GM18909 (cell line): ENCODE measurements around the gene SACM1L.

ENCODE experiments used
- ATAC-seq: cut with Tn5 transposase; IDR thresholded peaks from one replicate; pipeline ENCODE4 v1.9.1; 2021; ENCODE audit warnings: mild to moderate bottlenecking; ENCODE audit not compliant: unreplicated experiment, poor library complexity

Gene SACM1L

GRCh38 chr3:45761831-45762230, 72.6 kb downstream of the SACM1L start:
- ATAC-seq, result no peak

DNA sequence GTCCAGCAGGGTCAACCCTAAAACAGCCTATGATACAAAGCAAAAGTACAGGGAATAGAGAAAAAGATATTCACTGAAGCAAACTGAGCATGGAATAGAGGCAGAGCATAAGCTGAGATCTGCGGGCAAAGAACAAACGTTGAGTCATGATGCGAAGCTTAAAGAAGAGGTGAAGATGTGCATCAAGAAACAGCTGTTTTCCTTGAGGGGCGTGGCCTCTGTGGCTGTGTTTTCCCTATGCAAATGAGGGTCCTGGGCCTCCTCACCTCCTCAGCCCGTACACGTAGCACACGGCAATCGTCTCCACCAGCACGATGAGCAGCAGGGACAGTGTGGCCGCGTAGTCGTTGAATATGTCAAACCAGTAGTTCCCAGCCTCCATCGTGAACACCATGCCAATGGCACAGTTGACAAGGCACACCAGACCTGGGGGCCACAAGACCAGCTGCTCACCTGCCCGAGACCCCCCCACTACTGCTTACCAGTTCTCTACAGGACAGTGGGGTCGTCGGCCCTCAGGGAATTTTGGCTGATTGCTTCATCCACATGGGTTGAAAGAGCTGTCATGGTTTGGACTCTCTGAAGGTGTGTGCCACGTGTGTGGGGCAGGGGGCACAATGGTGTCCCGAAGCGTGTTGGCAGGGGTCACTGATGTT, 73.6 kb downstream of the SACM1L start:
- no peak for ATAC-seq

- ATAC-seq, result no peak
Measured at GRCh38 chr3:45763303-45763675, 74.1 kb downstream of the SACM1L start.

DNA sequence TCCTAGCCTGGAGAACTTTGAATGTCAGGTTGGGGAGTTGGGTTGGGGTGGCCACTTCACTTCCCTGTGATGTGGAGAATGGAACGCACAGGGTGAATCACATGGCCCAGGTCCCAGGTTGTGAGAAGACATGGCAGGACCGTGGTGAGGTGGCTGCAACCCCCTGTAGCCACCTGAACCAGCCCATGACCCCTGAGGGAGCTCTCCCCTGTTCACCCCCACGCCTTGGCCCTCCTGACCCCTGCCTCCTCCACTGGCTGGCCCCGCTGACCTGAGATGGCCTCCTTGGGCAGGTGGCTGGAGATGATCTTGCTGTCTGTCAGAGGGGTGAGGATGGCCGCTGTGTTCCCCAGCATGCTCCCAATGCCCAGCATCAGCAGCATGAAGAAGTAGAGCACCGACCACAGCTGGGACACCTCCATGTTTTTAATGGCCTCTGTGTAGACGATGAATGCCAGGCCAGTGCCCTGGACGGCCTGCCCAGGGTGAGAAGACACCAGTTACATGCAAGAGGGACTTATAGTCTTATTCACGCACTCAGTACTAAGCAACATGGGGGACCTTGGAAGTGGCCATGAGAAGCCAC, 76.2 kb downstream of the SACM1L start:
- no peak for ATAC-seq

DNA sequence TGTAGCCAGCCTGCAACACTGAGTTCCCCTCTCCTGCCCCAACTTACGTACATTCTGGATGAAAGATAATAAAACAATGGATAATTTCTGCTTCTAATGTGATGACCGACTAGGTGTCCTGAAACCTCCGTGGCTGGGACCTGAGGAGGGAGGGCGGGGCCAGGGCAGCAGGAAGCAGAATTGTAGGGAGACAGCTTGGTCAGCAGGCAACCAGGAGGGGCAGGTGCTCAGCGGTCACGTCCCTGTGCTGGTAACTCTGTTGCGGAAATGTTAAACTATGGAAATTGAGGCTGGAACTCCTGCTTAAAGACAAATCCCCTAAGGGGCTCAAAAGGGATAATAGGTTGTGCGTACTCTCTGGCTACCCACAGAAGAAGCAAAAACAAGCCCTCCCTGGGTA, 76.8 kb downstream of the SACM1L start:
- no peak for ATAC-seq

GRCh38 chr3:45771166-45771775, 82.1 kb downstream of the SACM1L start:
- no peak for ATAC-seq

GRCh38 chr3:45771831-45772230, 82.6 kb downstream of the SACM1L start:
- ATAC-seq, result no peak

DNA sequence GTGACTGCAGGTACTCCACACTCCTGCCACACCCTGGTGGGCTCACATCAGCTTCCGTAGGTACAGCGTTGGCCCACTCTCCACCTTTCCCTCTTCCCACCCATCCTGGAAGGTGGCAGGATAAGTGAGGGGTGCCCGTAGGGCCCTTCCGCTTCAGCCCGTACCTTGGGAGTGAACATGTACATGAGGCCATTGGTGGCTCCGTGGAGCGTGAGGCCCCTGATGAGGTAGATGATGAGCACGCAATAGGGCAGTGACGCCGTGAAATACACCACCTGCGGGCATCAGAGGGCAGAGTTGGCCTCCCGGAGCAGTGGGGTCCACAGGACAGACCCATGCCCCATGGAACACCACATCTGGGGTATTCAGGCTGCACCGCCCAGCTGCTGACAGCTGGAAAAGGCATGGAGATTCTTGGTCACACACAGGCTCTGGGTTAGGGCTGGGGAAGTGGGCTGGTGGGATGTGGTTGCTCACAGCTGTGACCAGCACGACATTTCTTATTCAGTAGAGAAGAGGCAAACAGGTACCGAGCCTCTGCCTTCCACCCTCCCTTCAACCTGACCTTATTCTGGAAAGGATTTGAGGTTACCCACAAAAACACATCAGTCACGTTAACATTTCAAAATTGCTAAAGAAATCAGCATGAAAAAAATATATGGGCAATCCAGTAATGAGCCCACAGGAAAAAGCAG, 83.3 kb downstream of the SACM1L start:
- no peak for ATAC-seq

- no peak for ATAC-seq
Measured at GRCh38 chr3:45773072-45773471, 83.9 kb downstream of the SACM1L start.

GRCh38 chr3:45773714-45774449, 84.7 kb downstream of the SACM1L start:
- no peak for ATAC-seq

DNA sequence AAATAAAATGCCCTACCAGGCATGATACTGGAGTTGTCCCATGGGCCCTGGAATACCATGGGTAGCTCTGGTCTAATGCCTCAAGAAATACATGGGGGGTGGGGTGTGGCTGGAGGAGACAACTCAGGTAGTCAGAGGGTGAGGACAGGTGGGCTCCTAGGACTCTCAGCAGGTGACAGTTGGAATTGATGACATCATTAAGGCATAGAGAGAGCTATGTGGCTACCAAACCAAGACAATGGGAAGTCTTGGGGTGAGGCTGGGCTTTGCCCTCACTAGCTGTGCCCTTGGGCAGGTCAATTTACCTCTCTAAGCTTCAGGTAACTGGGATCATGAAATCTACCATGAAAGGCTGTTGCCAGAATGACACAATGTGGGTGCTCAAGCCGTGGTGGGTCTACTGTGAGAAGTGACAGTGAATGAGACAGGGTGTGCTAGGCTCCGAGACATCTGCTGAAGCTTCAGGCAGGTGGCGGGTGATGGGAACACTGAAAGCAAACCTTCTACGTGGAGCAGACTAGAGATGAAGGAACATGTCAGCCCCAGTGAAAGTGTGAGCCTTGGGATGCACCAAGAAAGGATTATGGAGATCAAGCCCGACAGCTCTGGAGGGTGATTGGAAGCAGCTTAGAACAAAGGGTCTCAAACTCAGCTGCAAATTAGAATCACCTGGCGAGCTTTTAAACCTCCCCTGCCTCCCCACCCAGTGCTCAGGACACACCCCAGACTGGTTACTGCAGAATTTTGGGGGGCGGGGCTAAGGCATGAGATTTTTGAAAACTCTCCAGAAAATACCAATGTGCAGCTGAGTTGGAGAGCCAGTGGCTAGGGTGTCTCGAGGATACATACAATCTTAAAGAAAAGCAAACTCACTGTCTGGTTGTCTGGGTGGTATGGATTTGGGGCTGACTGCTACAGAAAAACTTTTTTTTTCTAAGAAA, 85.7 kb downstream of the SACM1L start:
- no peak for ATAC-seq

DNA sequence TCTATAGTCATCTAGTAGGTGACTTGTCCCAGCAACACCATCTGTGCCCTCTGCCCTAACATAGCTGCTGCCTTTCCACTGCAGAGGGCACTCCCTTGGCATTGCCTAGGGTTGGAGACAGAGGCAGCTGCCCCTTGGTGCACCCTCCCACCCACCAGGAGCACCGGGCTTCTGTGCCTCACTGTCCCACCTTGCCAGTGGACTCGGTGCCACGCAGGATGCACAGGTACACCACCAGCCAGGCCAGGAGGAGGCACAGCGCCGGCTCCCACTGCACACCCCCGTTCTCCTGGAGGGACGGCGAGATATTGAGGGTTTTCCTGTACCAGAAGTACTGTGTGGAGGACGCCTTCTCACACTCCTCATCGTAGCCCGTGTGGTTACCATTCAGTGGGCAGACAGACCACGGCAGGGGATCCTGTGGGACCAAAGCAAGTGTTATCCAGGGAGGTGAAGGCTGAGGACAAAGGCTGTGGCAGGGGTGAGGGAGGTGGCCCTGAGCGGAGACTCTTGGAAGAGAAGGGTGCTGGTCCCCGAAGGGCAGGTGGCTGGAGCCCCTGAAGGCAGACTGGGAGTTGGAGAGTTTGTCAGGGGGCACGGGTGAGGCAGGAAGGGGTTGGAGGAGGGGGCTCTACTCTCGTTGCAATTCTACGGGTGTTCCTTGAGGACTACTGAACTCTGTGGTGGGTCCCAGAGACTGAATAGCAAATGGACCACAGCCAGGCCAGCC, 86.5 kb downstream of the SACM1L start:
- no peak for ATAC-seq

DNA sequence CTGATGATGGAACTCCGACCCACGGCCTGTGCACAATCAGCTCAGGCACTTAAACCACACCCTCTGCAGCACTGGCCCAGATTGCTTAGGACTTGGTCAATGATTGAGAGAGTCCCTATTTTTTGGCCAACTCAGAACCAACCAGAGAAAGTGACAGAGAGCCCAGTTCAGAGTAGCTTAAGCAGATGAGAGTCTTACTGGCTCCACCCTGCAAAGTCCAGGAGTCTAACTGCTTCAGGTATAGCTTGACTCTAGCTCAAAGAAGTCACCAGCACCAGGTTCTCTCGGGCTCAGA, 87.1 kb downstream of the SACM1L start:
- ATAC-seq, result no peak

DNA sequence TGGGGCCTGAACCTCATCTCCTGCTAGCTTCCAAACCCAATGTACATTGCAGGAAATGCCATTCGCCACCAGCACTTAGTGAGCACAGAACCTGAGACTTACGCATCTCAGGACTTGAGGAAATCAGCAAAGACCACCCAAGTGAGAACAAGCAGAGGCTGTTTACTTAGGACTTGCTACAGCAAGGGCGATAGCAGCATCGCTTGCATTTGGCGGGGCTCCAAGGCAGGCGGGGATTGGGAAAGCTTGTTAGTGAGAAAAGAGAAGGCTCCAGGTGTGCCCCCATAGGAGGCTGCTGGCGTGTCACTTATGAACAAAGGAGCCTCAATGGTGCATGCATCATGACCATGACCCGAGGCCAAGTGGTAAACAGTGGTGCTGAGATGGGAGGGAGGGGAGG, 87.4 kb downstream of the SACM1L start:
- no peak for ATAC-seq

- no peak for ATAC-seq
Measured at GRCh38 chr3:45777111-45777745, 88.0 kb downstream of the SACM1L start.

GRCh38 chr3:45777746-45778386, 88.7 kb downstream of the SACM1L start:
- no peak for ATAC-seq

- ATAC-seq, result no peak
Measured at GRCh38 chr3:45778761-45779201, 89.6 kb downstream of the SACM1L start.
